ENCODE results near the gene RHNO1.

DNA sequence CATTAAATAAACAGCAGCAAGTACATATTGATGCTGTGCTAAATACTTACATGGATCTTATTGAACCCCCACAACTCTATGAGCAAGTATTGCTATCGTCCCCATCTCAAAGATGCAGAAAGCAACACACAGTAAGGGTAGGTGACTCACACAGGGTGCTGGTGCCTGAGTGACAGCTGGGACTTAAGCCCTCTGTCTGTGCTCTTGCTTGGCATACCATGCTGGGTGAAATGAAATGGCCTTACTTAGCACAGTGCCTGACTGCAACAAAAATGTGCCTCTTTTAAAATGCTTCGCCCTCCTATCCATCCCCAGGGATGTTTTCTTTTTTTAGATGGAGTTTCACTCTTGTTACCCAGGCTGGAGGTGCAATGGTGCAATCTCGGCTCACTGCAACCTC lies 21.0 kb upstream of the RHNO1 start:
- TF ChIP-seq, protein P1, sequence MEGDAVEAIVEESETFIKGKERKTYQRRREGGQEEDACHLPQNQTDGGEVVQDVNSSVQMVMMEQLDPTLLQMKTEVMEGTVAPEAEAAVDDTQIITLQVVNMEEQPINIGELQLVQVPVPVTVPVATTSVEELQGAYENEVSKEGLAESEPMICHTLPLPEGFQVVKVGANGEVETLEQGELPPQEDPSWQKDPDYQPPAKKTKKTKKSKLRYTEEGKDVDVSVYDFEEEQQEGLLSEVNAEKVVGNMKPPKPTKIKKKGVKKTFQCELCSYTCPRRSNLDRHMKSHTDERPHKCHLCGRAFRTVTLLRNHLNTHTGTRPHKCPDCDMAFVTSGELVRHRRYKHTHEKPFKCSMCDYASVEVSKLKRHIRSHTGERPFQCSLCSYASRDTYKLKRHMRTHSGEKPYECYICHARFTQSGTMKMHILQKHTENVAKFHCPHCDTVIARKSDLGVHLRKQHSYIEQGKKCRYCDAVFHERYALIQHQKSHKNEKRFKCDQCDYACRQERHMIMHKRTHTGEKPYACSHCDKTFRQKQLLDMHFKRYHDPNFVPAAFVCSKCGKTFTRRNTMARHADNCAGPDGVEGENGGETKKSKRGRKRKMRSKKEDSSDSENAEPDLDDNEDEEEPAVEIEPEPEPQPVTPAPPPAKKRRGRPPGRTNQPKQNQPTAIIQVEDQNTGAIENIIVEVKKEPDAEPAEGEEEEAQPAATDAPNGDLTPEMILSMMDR (IDR thresholded peaks at IDR 0.05), result no peak
- no peak for TF ChIP-seq POLR2A (IDR thresholded peaks at IDR 0.05)

Measured in upper lobe of left lung (tissue), 4 donors.